NCI-H82 treated with DMSO at 0.1 percent for 48 hours (cell line): ENCODE measurements around the gene RSPH1.

Experiments
- DNase-seq: peaks from one replicate; lab custom pipeline; 2025; ENCODE audit not compliant: unreplicated experiment; lab: John Stamatoyannopoulos, UW

RSPH1 gene

DNA sequence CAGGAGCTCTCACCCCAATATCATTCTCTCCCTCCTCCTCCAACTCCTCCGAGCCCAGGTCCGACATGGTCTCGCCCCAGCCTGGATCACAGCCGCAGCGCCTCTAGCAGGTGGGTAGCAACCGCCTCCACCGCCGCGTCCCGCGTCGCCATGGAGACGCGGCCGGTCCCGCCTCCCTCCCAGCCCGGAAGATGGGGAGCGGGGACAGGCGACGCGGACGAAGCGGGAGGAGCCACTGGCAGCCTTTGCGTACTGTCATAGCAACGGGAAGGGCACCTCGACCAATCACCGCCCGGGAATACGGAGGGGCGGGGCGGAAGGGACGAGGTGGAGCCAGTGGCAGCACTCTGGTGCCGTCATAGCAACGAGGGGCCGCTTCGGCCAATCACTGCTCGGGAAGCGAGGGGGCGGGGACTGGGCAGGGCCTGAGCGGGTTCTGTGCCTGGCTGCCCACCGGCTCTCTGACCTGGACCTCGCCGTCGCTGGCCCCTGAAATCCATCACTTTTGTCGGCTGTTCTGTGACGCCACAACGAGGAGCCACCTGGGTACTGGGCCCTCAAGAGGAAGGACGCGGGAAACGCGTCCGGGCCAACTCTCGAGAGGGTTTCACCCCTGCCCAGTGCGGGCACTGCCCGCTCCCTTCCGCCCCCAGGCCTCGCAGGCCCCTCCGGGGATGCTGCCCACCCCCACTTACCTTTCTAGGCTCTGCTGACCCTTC, at the start of gene RSPH1:
RSPH1 (minus strand) TSS at position 105 of the 719 bp plus-strand sequence; CDS start at position 67, 38 bp downstream.
- peak; percentile 99 for DNase-seq

DNA sequence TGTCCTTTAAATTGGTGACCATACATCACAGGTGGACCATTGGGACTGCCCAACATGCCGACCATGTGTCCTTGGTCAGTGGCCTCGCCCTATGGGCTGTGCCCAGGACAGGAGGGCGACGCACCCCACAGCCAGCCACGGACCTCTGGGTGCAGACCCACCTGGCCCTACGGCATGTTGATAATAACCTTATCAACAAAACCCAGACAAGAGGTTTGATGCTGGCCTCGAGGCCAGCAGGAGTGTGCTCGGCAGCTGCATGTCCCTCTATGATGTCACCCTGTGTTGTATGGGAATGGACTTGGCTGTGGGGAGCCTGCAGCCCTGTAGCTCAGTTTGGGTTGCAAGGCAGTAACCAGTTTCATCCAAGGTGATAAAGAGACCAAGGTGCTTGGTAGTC, 49.7 kb upstream of the RSPH1 start:
- DNase-seq, result no peak

DNA sequence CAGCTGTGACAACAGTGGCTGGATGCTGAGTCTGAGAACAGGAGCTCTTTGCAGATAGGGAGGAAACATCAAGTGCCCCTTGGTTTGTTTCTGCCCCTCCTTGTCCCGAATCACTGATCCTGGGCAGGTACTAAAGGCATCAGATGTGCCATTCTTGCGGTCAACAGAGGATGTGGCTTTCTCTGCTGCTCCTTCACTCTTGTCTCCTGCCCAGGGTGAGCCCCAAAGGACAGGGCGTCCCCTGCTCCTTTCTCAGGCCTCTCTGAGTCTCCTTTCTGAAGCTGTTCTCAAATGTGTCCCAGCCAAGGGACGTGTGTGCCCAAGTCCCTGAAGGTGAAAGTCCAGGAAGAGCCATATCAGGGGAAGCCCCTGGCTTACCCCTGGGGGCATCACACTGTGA, 49.3 kb upstream of the RSPH1 start:
- DNase-seq, result no peak

DNA sequence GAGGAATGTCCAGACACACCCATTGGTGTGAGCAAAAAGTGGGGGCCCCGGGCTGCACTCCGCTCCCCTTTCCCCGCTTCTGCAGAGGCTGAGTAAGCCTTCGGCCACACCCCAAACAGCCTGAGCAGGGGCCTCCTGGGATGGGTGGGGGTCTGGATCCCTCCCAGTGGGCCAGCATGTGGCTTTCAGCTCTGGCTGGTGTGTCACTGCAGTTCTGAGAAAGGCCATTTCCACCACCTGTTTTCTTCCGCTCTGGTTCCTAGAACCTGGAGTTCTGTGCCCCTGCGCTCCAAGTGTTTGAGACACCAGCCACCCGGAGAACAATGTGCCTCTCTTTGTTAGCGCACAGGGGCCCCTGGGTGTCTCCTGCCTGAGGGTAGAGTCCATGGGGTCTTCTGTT, 48.5 kb upstream of the RSPH1 start:
- DNase-seq, result no peak

DNA sequence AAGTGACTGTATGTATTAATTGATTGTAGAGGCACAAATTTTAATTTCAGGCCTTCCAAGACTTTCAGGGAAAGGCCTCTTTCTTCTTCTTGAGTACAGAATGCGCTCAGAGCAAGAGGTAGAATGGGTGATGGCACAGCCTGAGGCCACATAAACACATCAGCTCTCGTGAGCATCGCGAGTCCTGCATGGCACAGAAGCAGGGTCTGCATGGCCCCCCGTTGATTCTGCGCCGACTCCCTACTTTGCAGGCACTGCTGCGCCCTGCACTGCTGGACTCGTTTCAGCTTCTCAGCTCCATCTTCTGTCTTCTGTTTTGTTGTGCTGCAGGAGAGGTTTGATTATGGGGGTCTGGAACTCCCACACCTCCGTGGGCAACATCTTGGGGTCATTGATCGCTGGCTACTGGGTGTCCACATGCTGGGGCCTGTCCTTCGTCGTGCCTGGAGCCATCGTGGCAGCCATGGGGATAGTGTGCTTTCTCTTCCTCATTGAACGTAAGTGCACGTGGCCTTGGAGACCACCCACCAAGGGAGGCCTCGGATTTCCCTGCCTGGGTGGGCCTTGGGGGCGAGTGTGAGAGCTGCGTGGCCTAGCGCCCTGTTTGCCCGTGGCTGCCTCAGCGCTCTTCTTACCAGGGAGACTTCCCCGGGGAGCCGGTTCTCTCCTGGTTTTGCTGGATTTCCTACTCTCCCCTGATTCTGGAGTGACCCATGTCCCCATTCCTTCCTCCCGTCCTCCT, 47.3 kb upstream of the RSPH1 start:
- DNase-seq, result no peak

DNA sequence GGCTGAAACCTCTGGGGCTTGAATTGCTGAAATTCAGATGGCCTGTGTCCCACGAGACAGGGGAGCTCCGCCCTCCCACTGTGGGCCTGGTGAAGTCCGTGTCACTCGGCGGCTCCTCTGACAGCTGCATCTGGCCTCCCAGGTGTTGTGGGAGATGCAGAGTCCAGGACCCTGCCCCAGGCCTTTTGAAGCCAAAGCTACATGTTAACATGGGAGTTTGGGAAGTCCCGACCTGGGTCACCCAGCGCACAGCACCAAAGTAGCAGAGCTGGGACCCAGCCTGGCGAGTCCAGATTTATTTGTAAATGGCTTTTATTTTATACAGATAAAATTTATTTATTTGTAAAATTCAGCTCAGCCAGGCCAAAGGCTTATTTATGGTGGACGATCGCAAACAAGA, 46.6 kb upstream of the RSPH1 start:
- DNase-seq, result no peak

DNA sequence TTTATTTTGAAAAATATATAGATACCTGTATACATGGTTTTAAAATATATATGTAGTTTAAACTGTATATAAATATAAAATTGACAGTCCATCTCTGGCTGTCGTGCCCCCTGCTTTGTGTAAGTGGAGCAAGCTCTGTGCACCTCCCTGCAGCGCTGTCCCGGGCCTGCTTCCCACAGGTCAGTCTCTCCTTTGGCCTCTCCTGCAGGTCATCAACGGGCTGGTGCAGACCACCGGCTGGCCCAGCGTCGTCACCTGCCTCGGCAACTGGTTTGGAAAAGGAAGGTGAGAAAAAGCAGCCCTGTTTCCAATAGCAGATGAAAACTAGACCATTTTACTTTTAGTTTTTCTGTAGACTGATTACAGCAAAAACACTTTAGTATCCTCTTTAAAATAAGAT, 46.2 kb upstream of the RSPH1 start:
- no peak for DNase-seq

DNA sequence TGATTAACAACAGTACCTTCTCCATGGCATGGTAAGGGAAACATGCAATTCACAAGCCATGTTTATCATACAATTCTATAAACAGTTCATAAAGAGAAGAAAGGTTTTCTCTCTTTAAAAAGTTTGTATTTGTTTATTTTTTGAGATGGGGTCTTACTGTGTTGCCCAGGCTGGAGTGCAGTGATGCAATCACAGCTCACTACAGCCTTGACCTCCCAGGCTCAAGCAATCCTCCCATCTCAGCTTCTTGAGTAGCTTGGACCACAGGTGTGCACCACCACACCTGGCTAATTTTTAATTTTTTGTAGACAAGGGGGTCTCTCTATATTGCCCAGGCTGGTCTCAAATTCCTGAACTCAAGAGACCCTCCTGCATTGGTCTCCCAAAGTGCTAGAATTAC, 45.6 kb upstream of the RSPH1 start:
- no peak for DNase-seq

DNA sequence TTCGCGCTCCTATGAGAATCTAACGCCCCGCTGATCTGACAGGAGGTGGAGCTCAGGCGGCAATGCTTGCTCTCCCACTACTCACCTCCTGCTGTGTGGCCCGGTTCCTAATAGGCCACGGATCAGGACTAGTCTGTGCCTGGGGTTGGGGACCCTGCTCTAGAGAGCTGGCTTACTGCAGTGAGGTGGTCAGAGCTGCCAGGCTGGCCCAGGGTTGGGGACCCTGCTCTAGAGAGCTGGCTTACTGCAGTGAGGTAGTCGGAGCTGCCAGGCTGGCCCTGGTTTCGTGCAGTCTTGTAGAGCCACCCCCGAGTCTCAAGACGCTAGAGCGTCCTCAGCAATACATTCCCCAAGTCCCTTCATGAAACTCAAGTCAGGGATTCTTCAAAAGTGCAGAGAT, 45.1 kb upstream of the RSPH1 start:
- no peak for DNase-seq

DNA sequence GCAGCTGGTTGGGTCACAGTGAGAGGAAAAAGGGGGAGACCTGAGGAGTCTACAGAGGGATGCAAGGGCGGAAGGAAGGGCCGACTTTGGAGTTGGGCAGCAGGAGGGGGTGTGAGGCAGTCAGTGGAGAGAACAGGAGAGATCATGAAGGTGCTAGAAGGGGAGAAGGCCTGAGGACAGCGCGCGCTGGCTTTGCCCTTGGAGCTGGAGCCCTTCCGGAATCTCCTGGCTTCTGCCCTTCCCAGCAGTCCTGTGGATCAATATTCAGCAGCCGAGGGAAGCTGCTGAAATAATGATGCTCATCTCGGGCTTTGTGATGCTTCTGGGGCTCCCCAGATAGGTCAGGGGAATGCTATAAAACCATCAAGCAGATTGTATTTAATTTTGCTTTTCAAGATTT, 44.4 kb upstream of the RSPH1 start:
- no peak for DNase-seq

DNA sequence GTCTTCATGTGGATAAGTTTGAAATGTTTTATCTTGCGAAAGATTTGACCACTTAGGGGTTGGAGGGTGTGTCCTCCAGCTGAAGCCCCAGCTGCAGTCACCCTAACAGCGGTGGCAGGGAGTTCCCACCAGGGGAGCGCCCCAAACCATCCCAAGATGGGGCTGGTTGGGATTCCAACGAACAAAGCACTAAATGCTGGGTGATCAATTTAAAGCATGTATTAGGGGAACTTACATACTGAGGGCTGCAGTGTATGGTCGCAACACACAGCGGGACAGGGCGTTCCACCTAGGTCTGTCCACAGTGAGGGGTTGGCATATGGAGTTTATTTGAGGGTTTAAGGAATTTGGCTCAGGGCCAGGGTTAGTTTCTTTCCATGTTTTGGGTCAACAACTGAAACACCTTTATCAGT, 43.9 kb upstream of the RSPH1 start:
- no peak for DNase-seq

DNA sequence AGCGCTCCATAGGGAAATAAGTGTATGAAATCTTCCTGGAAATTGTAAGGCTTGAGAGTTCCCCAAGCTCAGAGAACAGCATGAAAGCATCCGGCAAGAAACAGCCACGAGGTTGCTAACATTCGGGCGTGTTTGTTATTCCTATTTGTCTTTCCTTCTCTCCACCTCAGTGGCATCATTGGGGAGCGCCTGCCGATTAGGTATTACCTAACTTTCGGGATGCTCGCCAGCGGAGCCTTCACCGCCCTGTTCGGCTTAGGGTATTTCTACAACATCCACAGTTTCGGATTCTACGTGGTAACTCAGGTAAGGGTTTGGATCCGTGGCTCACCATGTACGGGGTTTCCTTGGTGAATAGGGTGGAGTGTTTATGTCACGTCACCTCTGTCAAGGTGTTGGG, 43.3 kb upstream of the RSPH1 start:
- DNase-seq, result no peak

DNA sequence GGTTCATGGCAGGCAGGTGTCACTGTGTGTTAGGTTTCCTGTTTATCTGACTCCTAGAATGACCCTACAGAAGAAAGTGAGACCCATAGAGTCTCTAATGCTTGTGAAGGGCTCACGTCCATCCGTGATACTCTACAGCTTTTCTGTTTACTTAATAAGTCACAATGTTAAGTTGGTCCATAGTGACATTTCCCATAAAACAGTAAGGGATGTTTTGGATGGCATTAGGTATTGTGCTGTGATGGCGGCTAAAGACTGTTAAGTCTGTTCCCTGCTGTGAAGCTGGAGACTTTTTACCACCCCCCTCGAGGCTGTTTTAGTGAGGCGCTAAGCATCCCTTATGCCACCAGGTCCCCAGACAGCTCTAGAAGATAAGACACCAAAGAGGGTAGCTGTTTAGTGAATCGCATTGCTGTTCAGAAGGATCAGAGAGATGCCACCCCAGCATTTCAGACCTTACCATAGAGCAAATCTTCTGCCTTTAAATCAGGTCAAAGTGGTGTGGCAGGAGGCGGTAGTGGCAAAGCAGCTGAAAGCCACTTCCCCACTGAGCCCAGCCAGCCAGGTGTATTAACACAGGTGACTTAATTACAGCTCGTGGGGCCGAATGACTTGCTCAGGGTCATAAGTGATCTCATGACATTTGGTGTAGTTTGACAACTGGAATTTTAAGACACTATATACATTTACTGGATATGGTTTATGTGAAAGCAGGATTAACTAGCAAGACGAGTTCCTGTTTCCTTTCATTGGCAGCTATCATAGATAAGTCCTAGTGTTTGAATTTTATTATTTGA, 42.7 kb upstream of the RSPH1 start:
- DNase-seq, result no peak

DNA sequence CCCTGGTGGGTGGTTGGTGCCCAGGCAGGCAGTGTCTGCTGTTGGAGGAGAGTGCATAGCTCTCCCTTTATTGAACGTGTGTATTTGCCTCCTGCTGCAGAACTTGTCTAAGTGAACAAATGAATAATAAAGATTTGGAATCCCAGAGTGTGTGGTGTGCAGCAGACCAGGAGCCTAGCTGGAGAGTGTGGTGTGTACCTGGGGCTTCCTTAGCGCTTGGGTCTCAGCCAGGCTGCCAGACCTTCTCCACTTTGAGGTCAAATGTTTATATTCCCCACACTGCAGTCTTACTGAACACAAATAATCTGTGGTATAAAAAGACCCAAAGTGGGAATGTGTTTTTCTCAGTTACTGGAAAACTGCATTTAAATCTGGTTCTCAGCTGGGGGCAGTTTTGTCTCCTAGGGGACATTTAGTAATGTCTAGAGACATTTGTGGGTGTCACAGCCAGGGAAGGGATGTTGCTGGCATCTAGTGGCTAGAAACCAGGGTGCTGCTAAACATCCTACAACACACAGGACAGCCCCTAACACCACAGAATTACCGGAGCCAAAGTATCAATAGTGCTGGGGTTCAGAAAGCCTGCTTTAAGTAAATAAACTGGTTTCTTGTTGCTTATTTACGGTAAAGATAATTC, 41.2 kb upstream of the RSPH1 start:
- no peak for DNase-seq

DNA sequence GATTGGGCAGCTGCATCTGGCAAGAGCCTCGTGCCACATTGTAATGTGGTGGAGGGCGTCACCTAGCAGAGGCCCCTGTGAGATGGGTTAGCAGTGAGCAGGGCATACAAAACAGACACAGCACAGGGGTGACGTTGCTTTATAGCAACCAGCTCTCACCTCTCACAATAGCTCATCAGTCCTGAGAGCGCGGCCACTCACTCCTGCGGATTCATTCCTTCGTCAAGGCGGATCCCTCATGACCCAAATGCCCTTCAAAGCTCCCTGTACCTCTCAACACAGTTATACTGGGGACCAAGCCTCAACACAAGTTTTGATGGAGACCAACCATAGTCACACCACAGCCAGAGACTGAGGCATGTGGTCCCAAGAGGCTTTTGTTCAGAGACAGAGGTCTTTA, 40.6 kb upstream of the RSPH1 start:
- no peak for DNase-seq

DNA sequence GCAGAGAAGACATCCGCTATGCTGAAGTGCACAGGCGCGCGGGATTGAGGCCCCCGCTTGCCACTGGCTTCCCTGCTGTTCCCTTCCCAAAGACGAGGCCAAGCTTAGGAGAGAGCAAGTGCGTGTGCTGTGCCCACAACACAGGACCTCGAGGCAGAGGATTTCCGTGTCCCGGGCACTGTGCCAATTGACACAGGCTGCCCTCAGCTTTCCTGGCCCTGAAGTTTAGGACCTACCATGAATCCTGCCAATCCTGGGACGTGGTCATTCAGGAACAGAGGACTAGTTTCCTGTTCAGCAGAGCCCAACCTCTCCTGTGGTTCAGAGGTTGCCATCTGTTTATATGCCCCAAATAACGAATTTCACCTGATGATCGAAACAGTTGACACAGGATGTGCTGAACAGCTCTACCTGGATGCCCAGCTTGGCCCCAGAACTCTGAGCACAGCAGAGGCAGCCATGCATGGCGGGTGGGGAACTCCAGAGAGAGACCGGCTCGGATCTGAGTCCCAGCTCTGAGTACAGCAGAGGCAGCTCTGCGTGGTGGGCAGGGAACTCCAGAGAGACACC, 39.7 kb upstream of the RSPH1 start:
- DNase-seq, result no peak

DNA sequence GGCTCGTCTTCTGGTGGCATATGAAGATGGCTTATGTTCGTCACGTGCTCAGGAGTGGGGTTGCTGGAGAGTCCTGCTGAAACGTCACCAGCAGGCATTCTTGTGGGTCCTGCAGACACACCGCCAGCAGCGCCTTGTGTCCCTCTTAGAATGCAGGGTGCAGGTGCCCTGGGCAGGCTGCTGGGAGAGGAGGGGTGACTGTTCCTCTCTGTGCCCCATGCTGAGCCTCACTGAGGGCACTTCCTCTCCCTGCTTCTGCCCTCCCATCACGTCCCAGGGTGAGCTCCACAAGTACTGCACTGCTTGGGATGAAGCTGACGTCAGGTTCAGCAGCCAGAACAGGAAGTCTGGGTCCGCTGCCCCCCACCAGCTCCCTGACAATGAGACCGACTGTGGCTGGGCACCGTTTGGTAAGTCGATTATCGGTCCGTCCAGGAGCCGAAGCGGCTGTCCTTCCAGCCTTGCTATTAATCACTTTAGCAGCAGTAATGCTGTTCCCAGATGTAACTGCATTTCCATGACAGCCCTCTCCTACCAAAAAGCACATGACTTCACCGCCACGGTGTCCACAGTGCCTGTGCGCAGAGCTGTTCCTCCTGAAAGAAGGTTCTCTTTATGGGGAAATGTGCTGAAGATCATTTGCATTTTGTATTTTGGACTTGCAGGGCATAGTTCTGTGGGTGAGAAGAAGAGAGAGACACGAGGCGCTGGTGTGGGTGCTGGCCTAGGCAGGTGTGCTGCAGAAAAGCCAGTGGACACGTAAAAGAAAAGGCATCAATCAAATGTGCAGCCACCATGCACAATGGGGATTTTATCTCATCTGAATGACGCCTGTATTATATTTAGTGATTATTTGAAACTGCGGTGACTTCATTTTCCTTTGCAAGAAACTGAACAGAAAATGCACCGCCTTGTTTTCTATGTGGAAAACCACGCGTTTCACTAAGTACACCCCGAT, 38.7 kb upstream of the RSPH1 start:
- DNase-seq, result peak; percentile 35

DNA sequence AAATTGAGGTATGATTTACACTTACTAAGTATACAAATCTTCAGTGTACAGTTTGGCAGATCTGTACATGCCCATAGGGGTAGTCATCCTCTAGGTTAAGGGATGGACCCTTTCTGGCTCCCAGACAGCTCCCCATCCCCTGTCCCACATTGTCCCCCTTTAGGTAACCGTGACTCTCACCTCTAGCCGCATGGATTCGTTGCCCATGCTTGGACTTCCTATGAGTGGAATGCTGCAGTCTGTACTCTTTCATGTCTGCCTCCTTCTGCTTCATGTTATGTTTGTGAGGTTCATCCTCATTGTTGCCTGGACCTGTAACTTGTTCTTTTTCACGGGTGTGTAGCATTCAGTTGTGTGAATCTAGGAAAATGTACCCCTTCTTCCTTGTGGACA, 37.9 kb upstream of the RSPH1 start:
- no peak for DNase-seq

DNA sequence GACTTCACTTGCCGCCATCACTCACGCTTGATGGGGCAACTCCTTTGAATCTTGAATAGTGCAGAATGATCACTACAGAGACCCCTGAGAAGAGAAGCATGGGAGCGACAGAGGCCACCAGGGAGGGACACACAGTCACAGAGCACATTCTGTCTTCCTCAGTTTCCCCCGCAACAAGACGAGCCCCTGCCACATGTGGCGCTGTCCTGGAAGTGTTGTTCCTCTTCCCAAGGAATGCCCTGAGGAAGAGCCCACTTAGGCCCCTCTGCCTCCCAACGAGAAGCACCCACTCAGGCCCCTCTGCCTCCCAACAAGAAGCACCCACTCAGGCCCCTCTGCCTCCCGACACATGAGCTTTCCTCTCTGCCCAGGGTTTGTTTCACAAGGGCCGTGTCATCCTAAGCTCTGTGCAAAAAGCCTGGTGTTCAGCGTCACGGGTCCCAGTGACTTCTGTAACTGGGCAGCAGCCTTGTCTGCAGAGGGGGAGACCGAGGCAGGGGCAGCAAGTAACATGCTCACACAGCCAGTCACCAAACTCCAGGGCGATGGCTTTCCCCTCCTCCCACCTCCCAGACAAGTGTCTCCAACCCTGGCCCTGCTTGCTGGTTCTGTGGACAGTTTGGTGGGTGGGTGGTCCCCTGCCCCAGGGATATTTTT, 37.4 kb upstream of the RSPH1 start:
- DNase-seq, result no peak
